ENCODE data around the gene SLIT3. TPM values are rescaled to one million over a fixed set of nuclear protein-coding genes. Genes with fewer than 3 reads are reported as not detected.

The SLIT3 gene
- total and polyA plus RNA-seq, 2 donors from 2014 or later, result 14.5 to 54.1 TPM

- no peaks in the 10 kb centered on the region for H3K4me1 ChIP-seq (ENCODE audit: control insufficient read depth in 2 of 3, insufficient read depth in 2 of 3, low read depth in 1 of 3, low read length in 3 of 3)
- no peaks in the 10 kb centered on the region for H3K9me3 ChIP-seq (ENCODE audit: control insufficient read depth in 2 of 3, insufficient read depth in 1 of 3, low read length in 3 of 3)
- DNase-seq, result no peak
- H3K27ac ChIP-seq (ENCODE audit: low read depth in 2 of 2, low read length in 2 of 2), result no peak overlapping the region
- TF ChIP-seq, protein P1, sequence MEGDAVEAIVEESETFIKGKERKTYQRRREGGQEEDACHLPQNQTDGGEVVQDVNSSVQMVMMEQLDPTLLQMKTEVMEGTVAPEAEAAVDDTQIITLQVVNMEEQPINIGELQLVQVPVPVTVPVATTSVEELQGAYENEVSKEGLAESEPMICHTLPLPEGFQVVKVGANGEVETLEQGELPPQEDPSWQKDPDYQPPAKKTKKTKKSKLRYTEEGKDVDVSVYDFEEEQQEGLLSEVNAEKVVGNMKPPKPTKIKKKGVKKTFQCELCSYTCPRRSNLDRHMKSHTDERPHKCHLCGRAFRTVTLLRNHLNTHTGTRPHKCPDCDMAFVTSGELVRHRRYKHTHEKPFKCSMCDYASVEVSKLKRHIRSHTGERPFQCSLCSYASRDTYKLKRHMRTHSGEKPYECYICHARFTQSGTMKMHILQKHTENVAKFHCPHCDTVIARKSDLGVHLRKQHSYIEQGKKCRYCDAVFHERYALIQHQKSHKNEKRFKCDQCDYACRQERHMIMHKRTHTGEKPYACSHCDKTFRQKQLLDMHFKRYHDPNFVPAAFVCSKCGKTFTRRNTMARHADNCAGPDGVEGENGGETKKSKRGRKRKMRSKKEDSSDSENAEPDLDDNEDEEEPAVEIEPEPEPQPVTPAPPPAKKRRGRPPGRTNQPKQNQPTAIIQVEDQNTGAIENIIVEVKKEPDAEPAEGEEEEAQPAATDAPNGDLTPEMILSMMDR (IDR thresholded peaks at IDR 0.05; ENCODE audit: borderline replicate concordance, extremely low read depth, insufficient read depth), result no peak
- H3K9ac ChIP-seq (ENCODE audit: low read length in 3 of 3), result no peak overlapping the region
- H3K36me3 ChIP-seq (ENCODE audit: control insufficient read depth in 2 of 3, insufficient read depth in 3 of 3, low read length in 3 of 3), result no peaks in the 10 kb centered on the region
- intact Hi-C loops (cut with DNase I), result no loop called here
- no peaks in the 10 kb centered on the region for H3K27me3 ChIP-seq (ENCODE audit: control insufficient read depth, insufficient read depth, low read length)
- FAIRE-seq, result no peak
- H3K4me3 ChIP-seq (ENCODE audit: low read length in 3 of 3), result no peak overlapping the region
Observed at GRCh38 chr5:169307646-169308045, 6.7 kb upstream of the SLIT3 start.

DNA sequence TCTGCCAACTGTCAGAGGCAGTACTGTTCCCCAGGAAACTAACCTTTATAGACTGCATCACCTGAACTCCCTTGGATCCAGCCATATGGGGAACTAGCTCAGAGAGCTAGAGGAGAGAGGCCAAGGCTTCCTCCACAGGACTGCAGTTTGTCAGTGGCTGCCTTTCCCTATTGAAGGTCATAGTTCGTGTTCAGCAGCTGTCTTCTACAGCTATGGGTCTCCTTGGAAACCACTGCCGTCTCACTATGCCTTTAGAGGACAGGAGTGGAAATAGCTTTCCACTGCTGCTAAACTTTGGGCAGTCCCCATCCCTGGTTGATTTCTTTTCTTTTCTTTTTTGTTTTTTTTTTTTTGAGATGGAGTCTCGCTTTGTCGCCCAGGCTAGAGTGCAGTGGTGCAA is 4.4 kb upstream of the SLIT3 start:
- Histone ChIP-seq H3K9ac (ENCODE audit: low read length in 3 of 3) (no peak overlapping the region), H3K36me3 (ENCODE audit: control insufficient read depth in 2 of 3, insufficient read depth in 3 of 3, low read length in 3 of 3) (no peaks in the 10 kb centered on the region), H3K4me1 (ENCODE audit: control insufficient read depth in 2 of 3, insufficient read depth in 2 of 3, low read depth in 1 of 3, low read length in 3 of 3) (no peaks in the 10 kb centered on the region), H3K27me3 (ENCODE audit: control insufficient read depth, insufficient read depth, low read length) (no peaks in the 10 kb centered on the region), H3K4me3 (ENCODE audit: low read length in 3 of 3) (no peak overlapping the region), H3K27ac (ENCODE audit: low read depth in 2 of 2, low read length in 2 of 2) (no peak overlapping the region), H3K9me3 (ENCODE audit: control insufficient read depth in 2 of 3, insufficient read depth in 1 of 3, low read length in 3 of 3) (no peaks in the 10 kb centered on the region)
- TF ChIP-seq, protein P1 (IDR thresholded peaks at IDR 0.05; ENCODE audit: borderline replicate concordance, extremely low read depth, insufficient read depth), result no peak
- intact Hi-C loops (cut with DNase I), result no loop called here
- FAIRE-seq, result no peak
- peak in 2 of 5 donors; percentile 29 to 75 for DNase-seq

GRCh38 chr5:169304175-169304574 is 3.2 kb upstream of the SLIT3 start:
- FAIRE-seq, result no peak
- intact Hi-C loops (cut with DNase I), result no loop called here

More at GRCh38 chr5:169304175-169304574, 3.2 kb upstream of the SLIT3 start:
- TF ChIP-seq, protein P1 (IDR thresholded peaks at IDR 0.05; ENCODE audit: borderline replicate concordance, extremely low read depth, insufficient read depth), result no peak
- no peak overlapping the region for H3K9ac ChIP-seq (ENCODE audit: low read length in 3 of 3)
- no peak for DNase-seq
- H3K36me3 ChIP-seq (ENCODE audit: control insufficient read depth in 2 of 3, insufficient read depth in 3 of 3, low read length in 3 of 3), result no peaks in the 10 kb centered on the region
- H3K4me1 ChIP-seq (ENCODE audit: control insufficient read depth in 2 of 3, insufficient read depth in 2 of 3, low read depth in 1 of 3, low read length in 3 of 3), result no peaks in the 10 kb centered on the region
- H3K27ac ChIP-seq (ENCODE audit: low read depth in 2 of 2, low read length in 2 of 2), result no peak overlapping the region
- H3K9me3 ChIP-seq (ENCODE audit: control insufficient read depth in 2 of 3, insufficient read depth in 1 of 3, low read length in 3 of 3), result no peaks in the 10 kb centered on the region
- H3K27me3 ChIP-seq (ENCODE audit: control insufficient read depth, insufficient read depth, low read length), result no peaks in the 10 kb centered on the region
- H3K4me3 ChIP-seq (ENCODE audit: low read length in 3 of 3), result no peak overlapping the region
